Esophagus squamous epithelium (tissue), 5 donors: Measurements from ENCODE around the gene PLEKHH2. TPM values are rescaled to one million over a fixed set of nuclear protein-coding genes. Genes with fewer than 3 reads are reported as not detected.

Source experiments
- DNase-seq: peaks from one replicate; lab custom pipeline; 2025; lab: John Stamatoyannopoulos, UW
- H3K27ac ChIP-seq, 4 donors: fragments of 200-600 bp; sonication (generic); one replicate each; pipeline ENCODE4 v1.5.1; 2016 to 2019; ENCODE audit warnings: mild to moderate bottlenecking in 1 of 4
- H3K27me3 ChIP-seq, 4 donors: fragments of 200-600 bp; sonication (generic); 1 replicate in 3 of 4; 2 replicates in 1 of 4; pipeline versions ENCODE4 v1.5.1 to v1.6.0; 2017 to 2021; ENCODE audit warnings: antibody characterized with exemption in 1 of 4
- H3K36me3 ChIP-seq, 3 donors: fragments of 200-600 bp; sonication (generic); one replicate each; pipeline ENCODE4 v1.5.1; 2016 to 2019
- H3K4me1 ChIP-seq, 3 donors: fragments of 200-600 bp; sonication (generic); one replicate each; pipeline ENCODE4 v1.5.1; 2017 to 2019
- H3K4me3 ChIP-seq, 4 donors: fragments of 200-600 bp; sonication (generic); 1 replicate in 3 of 4; 2 replicates in 1 of 4; pipeline ENCODE4 v1.5.1; 2016 to 2019; ENCODE audit warnings: mild to moderate bottlenecking in 2 of 4, moderate library complexity in 1 of 4
- H3K9me3 ChIP-seq, 3 donors: fragments of 200-600 bp; sonication (generic); one replicate each; pipeline ENCODE4 v1.5.1; 2016 to 2019
- POLR2A ChIP-seq, 4 donors: fragments of 450-650 bp; IDR thresholded peaks; one replicate each; pipeline ENCODE4 v1.6.1; 2017; ENCODE audit warnings: antibody characterized with exemption in 4 of 4, mild to moderate bottlenecking in 4 of 4, moderate library complexity in 3 of 4
- WGBS, 2 donors: methylation state at CpG; one replicate each; pipeline ENCODE4 v1.1.5; 2018; 5-methylcytosine and 5-hydroxymethylcytosine counted together
- intact Hi-C: fragments of 100-400 bp; cut with DNase I; formaldehyde crosslinking; loops from one replicate; pipeline ENCODE4 v1.15.0; 2022
- total RNA-seq, 4 donors: library from RNA; depleted of rRNA; stranded (reverse); fragments of >200 nt; gene quantifications; one replicate each; pipeline ENCODE4 v1.1.0, GENCODE V29; 2016
- TF ChIP-seq, protein P1 (sequence below), 6 experiments: fragments of 450-650 bp in 4 of 6; fragments of 200-600 bp in 2 of 6; sonication (generic) in 2 of 6; IDR thresholded peaks; one replicate each; pipeline ENCODE4 v1.5.1; 2016 to 2019; ENCODE audit warnings: antibody characterized with exemption in 6 of 6, mild to moderate bottlenecking in 4 of 6, moderate library complexity in 4 of 6
- donor health status: DM: yes; HTN: yes; CAD: no.

Gene PLEKHH2
- total RNA-seq, 4 donors from 2014 or later: 1.7 to 25.7 (median 8.3) TPM

DNA sequence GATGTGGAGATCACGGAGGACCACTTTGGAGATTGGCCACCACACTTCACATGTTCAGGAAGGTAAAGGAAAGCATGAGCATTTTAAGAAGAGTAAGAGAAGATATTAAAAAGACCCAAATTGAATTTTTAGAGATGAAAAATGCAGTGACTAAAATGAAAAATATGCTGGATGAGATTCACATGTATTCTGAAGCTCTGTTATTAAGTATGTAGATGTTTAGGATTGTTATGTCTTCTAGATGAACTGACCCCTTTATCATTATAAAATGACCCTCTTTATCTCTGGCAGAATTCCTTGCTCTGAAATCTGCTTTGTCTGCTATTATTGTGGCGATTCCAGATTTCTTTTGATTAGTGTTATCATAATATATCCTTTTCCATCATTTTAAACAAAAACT, 100.8 kb downstream of the PLEKHH2 start:
- WGBS, 2 donors: 62 to 90% methylated on average over 2 of the region's 2 CpGs
- H3K36me3 ChIP-seq: peaks cover 0 to 12% (median 0%) of the 10 kb centered on the region in 3 donors
- no peak overlapping the region for H3K4me3 ChIP-seq
- TF ChIP-seq, protein P1, sequence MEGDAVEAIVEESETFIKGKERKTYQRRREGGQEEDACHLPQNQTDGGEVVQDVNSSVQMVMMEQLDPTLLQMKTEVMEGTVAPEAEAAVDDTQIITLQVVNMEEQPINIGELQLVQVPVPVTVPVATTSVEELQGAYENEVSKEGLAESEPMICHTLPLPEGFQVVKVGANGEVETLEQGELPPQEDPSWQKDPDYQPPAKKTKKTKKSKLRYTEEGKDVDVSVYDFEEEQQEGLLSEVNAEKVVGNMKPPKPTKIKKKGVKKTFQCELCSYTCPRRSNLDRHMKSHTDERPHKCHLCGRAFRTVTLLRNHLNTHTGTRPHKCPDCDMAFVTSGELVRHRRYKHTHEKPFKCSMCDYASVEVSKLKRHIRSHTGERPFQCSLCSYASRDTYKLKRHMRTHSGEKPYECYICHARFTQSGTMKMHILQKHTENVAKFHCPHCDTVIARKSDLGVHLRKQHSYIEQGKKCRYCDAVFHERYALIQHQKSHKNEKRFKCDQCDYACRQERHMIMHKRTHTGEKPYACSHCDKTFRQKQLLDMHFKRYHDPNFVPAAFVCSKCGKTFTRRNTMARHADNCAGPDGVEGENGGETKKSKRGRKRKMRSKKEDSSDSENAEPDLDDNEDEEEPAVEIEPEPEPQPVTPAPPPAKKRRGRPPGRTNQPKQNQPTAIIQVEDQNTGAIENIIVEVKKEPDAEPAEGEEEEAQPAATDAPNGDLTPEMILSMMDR (IDR thresholded peaks at IDR 0.05): no peak
- TF ChIP-seq POLR2A (IDR thresholded peaks at IDR 0.05): no peak
- intact Hi-C loops: no loop called here
- no peak for DNase-seq
- no peak overlapping the region for H3K27ac ChIP-seq
- H3K4me1 ChIP-seq: no peaks in the 10 kb centered on the region
- no peaks in the 10 kb centered on the region for H3K9me3 ChIP-seq
- H3K27me3 ChIP-seq: no peaks in the 10 kb centered on the region

DNA sequence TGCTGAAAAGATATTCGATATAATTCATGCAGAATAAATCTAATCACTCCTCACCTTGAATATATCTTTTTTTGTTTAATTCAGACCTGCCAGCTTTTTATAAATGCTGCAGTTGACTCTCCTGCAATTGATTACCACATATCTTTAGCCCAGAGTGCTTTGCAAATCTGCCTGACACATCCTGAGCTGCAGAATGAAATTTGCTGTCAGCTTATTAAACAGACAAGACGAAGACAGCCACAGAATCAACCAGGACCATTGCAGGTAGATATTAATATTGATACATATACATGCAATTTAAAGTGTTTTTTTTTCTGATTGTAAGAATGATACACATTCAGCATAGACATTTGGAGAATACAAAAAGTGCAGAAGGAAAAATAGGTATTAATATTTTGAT, 101.2 kb downstream of the PLEKHH2 start:
- Histone ChIP-seq H3K36me3 (peaks cover 0 to 13% (median 0%) of the 10 kb centered on the region in 3 donors), H3K4me1 (no peaks in the 10 kb centered on the region), H3K27ac (no peak overlapping the region), H3K4me3 (no peak overlapping the region), H3K9me3 (no peaks in the 10 kb centered on the region), H3K27me3 (no peaks in the 10 kb centered on the region)
- WGBS, 2 donors: 85 to 88% methylated on average over 2 of the region's 2 CpGs
- intact Hi-C loops: no loop called here
- DNase-seq: no peak
- no peak for TF ChIP-seq POLR2A (IDR thresholded peaks at IDR 0.05)
- TF ChIP-seq, protein P1 (IDR thresholded peaks at IDR 0.05): no peak

DNA sequence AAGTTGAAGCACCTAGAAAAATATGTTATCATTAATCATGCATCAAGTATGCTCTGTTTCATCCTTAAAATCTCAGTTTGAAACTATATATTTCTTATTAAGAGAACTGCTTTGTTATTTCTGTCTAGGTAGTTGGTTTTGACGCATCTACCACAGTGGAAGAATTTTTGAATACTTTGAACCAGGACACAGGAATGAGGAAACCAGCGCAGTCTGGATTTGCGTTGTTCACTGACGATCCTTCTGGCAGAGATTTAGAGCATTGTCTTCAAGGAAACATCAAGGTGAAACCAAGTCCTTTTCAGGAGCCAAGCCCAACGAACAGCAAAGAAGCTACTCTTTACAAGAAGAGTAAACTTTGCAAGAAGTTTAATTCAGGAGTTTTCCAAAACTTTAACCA, 106.6 kb downstream of the PLEKHH2 start:
- Histone ChIP-seq H3K27me3 (no peaks in the 10 kb centered on the region), H3K36me3 (peaks cover 0 to 13% (median 0%) of the 10 kb centered on the region in 3 donors), H3K4me3 (no peak overlapping the region), H3K4me1 (no peaks in the 10 kb centered on the region), H3K9me3 (no peaks in the 10 kb centered on the region), H3K27ac (no peak overlapping the region)
- intact Hi-C loops: no loop called here
- 75 to 76% methylated on average over 5 of the region's 5 CpGs for WGBS, 2 donors
- DNase-seq: no peak
- TF ChIP-seq, protein P1 (IDR thresholded peaks at IDR 0.05): no peak
- TF ChIP-seq POLR2A (IDR thresholded peaks at IDR 0.05): no peak

DNA sequence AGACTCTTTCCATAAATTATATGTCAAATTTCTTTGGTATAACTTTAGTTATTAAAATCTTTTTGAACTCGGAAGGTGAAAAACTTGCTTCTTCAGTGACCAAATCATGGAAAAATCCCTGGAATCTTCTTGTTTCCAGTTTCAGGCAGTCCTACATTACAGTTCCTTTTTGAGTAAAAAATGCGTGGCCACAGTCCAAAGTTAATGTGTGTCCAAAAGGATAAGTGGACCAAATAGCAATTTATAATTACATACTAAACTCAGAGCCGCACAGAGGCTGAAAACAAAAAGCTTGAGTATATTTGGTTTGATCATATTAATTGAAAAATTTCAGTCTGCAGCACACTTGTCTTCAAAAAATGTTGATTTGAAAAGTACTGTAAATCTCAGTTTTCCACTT, 108.4 kb downstream of the PLEKHH2 start:
- H3K9me3 ChIP-seq: no peaks in the 10 kb centered on the region
- TF ChIP-seq POLR2A (IDR thresholded peaks at IDR 0.05): no peak
- TF ChIP-seq, protein P1 (IDR thresholded peaks at IDR 0.05): no peak
- H3K36me3 ChIP-seq: peaks cover 0 to 9% (median 0%) of the 10 kb centered on the region in 3 donors
- intact Hi-C loops: no loop called here
- 54 to 63% methylated on average over 3 of the region's 3 CpGs for WGBS, 2 donors
- no peaks in the 10 kb centered on the region for H3K27me3 ChIP-seq
- no peak overlapping the region for H3K27ac ChIP-seq
- H3K4me3 ChIP-seq: no peak overlapping the region
- H3K4me1 ChIP-seq: no peaks in the 10 kb centered on the region
- no peak for DNase-seq

DNA sequence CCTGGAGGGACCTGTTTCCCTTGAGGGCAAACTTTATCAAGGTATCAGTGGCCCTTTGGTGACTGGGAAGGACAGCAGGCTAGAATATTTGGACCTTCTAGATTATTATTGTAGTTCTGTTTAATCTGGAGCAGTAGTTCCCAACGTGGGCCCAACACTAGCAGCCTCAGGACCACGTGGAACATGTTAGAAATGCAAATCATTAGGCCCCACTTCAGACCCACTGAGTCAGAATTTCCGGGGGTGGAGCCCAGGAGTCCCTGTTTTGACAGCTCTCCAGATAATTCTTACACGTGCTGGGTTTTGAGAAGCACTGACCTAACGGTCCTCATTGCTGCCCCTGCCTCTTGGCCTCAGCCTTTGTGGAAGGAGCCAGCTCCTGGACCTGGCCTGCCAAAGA, 111.3 kb downstream of the PLEKHH2 start:
- intact Hi-C loops: no loop called here
- no peaks in the 10 kb centered on the region for H3K27me3 ChIP-seq
- no peaks in the 10 kb centered on the region for H3K36me3 ChIP-seq
- no peak overlapping the region for H3K27ac ChIP-seq
- 65 to 69% methylated on average over 5 of the region's 5 CpGs for WGBS, 2 donors
- no peaks in the 10 kb centered on the region for H3K4me1 ChIP-seq
- H3K4me3 ChIP-seq: no peak overlapping the region
- no peaks in the 10 kb centered on the region for H3K9me3 ChIP-seq
- TF ChIP-seq, protein P1 (IDR thresholded peaks at IDR 0.05): no peak
- no peak for TF ChIP-seq POLR2A (IDR thresholded peaks at IDR 0.05)
- no peak for DNase-seq
